Measurements from ENCODE around the gene HSPB7. TPM values are rescaled to one million over a fixed set of nuclear protein-coding genes. Genes with fewer than 3 reads are reported as not detected.

HSPB7 gene
- total RNA-seq, 1 donor from 2014 or later: not detected

GRCh38 chr1:16048573-16049189 is 30.8 kb upstream of the HSPB7 start:
- Mint-ChIP-seq H3K27ac (no peak overlapping the region), H3K4me3 (peak overlapping the region; percentile 76), H3K4me1 (peaks cover 21% of the 10 kb centered on the region), H3K27me3 (ENCODE audit: insufficient read depth, low read depth) (peaks cover 16% of the 10 kb centered on the region), H3K9me3 (no peaks in the 10 kb centered on the region), H3K36me3 (no peaks in the 10 kb centered on the region)
- H4K20me1 ChIP-seq (ENCODE audit: low read depth): no peaks in the 10 kb centered on the region
- TF ChIP-seq EZH2phosphoT487 (IDR thresholded peaks at IDR 0.05) (no peak), EZH2 (IDR thresholded peaks at IDR 0.05) (no peak)
- TF ChIP-seq, protein P1, sequence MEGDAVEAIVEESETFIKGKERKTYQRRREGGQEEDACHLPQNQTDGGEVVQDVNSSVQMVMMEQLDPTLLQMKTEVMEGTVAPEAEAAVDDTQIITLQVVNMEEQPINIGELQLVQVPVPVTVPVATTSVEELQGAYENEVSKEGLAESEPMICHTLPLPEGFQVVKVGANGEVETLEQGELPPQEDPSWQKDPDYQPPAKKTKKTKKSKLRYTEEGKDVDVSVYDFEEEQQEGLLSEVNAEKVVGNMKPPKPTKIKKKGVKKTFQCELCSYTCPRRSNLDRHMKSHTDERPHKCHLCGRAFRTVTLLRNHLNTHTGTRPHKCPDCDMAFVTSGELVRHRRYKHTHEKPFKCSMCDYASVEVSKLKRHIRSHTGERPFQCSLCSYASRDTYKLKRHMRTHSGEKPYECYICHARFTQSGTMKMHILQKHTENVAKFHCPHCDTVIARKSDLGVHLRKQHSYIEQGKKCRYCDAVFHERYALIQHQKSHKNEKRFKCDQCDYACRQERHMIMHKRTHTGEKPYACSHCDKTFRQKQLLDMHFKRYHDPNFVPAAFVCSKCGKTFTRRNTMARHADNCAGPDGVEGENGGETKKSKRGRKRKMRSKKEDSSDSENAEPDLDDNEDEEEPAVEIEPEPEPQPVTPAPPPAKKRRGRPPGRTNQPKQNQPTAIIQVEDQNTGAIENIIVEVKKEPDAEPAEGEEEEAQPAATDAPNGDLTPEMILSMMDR (IDR thresholded peaks at IDR 0.05): peak; percentile 39
- peaks cover 8% of the 10 kb centered on the region for H3K27me3 ChIP-seq
- peaks cover 10% of the 10 kb centered on the region for H3K4me1 ChIP-seq
- no peak overlapping the region for H3K9ac ChIP-seq
- H3F3A ChIP-seq (ENCODE audit: low read depth): peaks cover 7% of the 10 kb centered on the region
- no peaks in the 10 kb centered on the region for H3K79me2 ChIP-seq (ENCODE audit: low read depth)
- peak; percentile 95 for DNase-seq (ENCODE audit: low spot score)
- peak overlapping the region; percentile 78 for H2AFZ ChIP-seq (replicated peaks)
- H3K9me3 ChIP-seq (ENCODE audit: low read depth): no peaks in the 10 kb centered on the region
- peak overlapping the region; percentile 61 for H3K4me3 ChIP-seq
- peak overlapping the region; percentile 90 for H3K4me2 ChIP-seq
- no peaks in the 10 kb centered on the region for H3K36me3 ChIP-seq
- no peak overlapping the region for H3K27ac ChIP-seq

- Histone ChIP-seq H3K4me3 (peak overlapping the region; percentile 61), H3K36me3 (no peaks in the 10 kb centered on the region), H3K9me3 (ENCODE audit: low read depth) (no peaks in the 10 kb centered on the region), H3F3A (ENCODE audit: low read depth) (peaks cover 7% of the 10 kb centered on the region), H3K27ac (no peak overlapping the region), H3K79me2 (ENCODE audit: low read depth) (no peaks in the 10 kb centered on the region), H3K27me3 (peaks cover 8% of the 10 kb centered on the region), H2AFZ (replicated peaks) (no peak overlapping the region), H3K4me2 (peak overlapping the region; percentile 90), H3K4me1 (peaks cover 10% of the 10 kb centered on the region), H4K20me1 (ENCODE audit: low read depth) (no peaks in the 10 kb centered on the region), H3K9ac (no peak overlapping the region)
- H3K9me3 Mint-ChIP-seq: no peaks in the 10 kb centered on the region
- no peaks in the 10 kb centered on the region for H3K36me3 Mint-ChIP-seq
- peak overlapping the region; percentile 52 for H3K27ac Mint-ChIP-seq
- no peak for DNase-seq (ENCODE audit: low spot score)
- H3K4me1 Mint-ChIP-seq: peaks cover 26% of the 10 kb centered on the region
- TF ChIP-seq, protein P1 (IDR thresholded peaks at IDR 0.05): no peak
- TF ChIP-seq EZH2phosphoT487 (IDR thresholded peaks at IDR 0.05): no peak
- TF ChIP-seq EZH2 (IDR thresholded peaks at IDR 0.05): no peak
- peak overlapping the region; percentile 57 for H3K4me3 Mint-ChIP-seq
- H3K27me3 Mint-ChIP-seq (ENCODE audit: insufficient read depth, low read depth): peaks cover 16% of the 10 kb centered on the region
Observed at GRCh38 chr1:16047791-16048475, 30.1 kb upstream of the HSPB7 start.

DNA sequence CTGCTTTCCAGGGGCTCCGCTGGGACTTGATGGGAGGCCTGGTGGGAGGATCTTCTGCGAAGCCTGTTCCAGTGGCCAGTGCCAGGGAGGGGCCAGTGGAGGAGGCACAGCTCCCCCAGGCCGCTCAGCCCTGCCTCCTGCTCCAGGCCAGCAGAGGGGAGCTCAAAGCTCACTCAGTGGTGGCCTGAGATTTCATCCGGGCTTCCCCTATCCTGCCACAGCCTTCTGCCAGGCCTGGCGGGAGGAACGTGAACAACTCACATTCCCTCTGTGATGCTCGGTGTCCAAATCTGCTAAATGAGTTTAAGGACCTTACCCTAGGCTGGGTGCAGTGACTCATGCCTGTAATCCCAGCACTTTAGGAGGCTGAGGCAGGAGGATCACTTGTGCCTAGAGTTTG is 29.0 kb upstream of the HSPB7 start:
- Histone ChIP-seq H2AFZ (replicated peaks) (no peak overlapping the region), H3K79me2 (ENCODE audit: low read depth) (no peaks in the 10 kb centered on the region), H3K4me2 (no peak overlapping the region), H3F3A (ENCODE audit: low read depth) (peaks cover 7% of the 10 kb centered on the region), H3K27ac (no peak overlapping the region), H3K4me1 (peaks cover 10% of the 10 kb centered on the region), H3K9ac (no peak overlapping the region), H4K20me1 (ENCODE audit: low read depth) (no peaks in the 10 kb centered on the region), H3K36me3 (no peaks in the 10 kb centered on the region), H3K27me3 (peaks cover 8% of the 10 kb centered on the region), H3K9me3 (ENCODE audit: low read depth) (no peaks in the 10 kb centered on the region), H3K4me3 (no peak overlapping the region)
- Mint-ChIP-seq H3K4me1 (peaks cover 26% of the 10 kb centered on the region), H3K27me3 (ENCODE audit: insufficient read depth, low read depth) (peaks cover 14% of the 10 kb centered on the region), H3K27ac (no peak overlapping the region), H3K36me3 (no peaks in the 10 kb centered on the region), H3K4me3 (no peak overlapping the region), H3K9me3 (no peaks in the 10 kb centered on the region)
- no peak for TF ChIP-seq EZH2phosphoT487 (IDR thresholded peaks at IDR 0.05)
- TF ChIP-seq, protein P1 (IDR thresholded peaks at IDR 0.05): no peak
- no peak for TF ChIP-seq EZH2 (IDR thresholded peaks at IDR 0.05)
- peak; percentile 37 for DNase-seq (ENCODE audit: low spot score)
